Fibroblast of the aortic adventitia (primary cell): ENCODE results near the gene PPP2R5D. TPM values are rescaled to one million over a fixed set of nuclear protein-coding genes. Genes with fewer than 3 reads are reported as not detected.
A peak's percentile ranks its signal among the peaks of the same experiment; 100 is the strongest.
"Not testable (repeated sequence)": the region's sequence is repeated elsewhere in the genome, so short reads cannot be mapped to it uniquely, and the experiment has no call there.

ENCODE experiments used
- DNase-seq: peaks from one replicate; pipeline ENCODE4 v3.0.0-alpha.2; 2010; ENCODE audit warnings: low read depth
- H3K4me3 ChIP-seq: 2 replicates; pipeline ENCODE4 v1.5.1; 2011; ENCODE audit warnings: low read depth, mild to moderate bottlenecking, control low read depth, low read length, moderate library complexity
- total RNA-seq: library from RNA; depleted of rRNA; stranded (reverse); fragments of >200 nt; gene quantifications from 2 replicates; pipeline ENCODE4 v1.2.3, GENCODE V29; 2012; ENCODE audit warnings: low replicate concordance
- TF ChIP-seq, protein P1 (sequence below): IDR thresholded peaks from 2 replicates; pipeline ENCODE4 v1.5.1; 2011; ENCODE audit warnings: mild to moderate bottlenecking, low read length, control low read depth, inconsistent platforms; ENCODE audit not compliant: insufficient read depth

Gene PPP2R5D
- total RNA-seq, 1 donor, result 46.9 TPM

DNA sequence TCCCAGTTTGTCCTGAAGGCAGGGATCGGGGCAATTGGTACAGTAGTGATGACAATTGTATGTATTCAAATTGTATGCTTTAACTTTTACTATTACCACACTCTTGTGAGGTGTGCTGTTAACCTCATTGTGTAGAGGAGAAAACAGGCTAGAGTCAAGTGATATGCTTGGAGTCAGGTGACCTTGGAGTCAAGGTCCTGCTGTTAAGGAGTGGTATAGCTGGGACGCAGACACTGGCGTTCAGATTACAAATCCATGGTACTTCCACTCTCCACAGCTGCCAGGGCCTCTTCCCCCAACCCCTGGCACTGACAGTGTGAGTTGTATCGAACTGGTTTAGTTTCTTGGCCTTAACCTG, 44.6 kb upstream of the PPP2R5D start:
- no peak overlapping the region for H3K4me3 ChIP-seq
- DNase-seq, result no peak
- TF ChIP-seq, protein P1, sequence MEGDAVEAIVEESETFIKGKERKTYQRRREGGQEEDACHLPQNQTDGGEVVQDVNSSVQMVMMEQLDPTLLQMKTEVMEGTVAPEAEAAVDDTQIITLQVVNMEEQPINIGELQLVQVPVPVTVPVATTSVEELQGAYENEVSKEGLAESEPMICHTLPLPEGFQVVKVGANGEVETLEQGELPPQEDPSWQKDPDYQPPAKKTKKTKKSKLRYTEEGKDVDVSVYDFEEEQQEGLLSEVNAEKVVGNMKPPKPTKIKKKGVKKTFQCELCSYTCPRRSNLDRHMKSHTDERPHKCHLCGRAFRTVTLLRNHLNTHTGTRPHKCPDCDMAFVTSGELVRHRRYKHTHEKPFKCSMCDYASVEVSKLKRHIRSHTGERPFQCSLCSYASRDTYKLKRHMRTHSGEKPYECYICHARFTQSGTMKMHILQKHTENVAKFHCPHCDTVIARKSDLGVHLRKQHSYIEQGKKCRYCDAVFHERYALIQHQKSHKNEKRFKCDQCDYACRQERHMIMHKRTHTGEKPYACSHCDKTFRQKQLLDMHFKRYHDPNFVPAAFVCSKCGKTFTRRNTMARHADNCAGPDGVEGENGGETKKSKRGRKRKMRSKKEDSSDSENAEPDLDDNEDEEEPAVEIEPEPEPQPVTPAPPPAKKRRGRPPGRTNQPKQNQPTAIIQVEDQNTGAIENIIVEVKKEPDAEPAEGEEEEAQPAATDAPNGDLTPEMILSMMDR, result no peak

DNA sequence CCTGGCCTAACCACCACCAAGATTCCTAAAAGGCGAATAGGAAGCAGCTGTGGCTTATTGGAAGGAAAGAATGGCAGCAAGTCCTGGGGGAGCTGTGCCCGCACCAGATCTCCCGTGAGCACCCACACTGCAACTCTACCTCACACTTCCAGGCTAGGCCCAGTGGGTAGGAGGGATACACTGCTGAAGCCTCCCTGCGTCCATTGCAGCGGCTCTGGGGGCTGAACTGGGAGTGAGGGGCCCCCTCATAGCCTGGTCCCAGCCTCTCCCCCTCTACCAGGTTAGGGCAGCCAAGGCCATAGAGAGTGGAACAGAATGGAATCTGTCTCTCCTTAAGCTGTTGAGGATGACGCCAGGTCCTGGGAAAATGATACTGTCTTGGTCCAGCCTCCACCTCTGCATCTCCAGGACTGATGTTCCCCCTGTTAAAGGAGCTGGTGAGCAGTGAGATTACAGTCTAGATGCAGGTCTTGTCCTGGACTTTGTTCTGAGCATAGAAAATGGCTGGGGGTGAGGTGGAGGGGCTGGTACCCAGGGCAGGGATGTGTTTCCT, 43.8 kb upstream of the PPP2R5D start:
- no peak overlapping the region for H3K4me3 ChIP-seq
- TF ChIP-seq, protein P1, result no peak
- no peak for DNase-seq

DNA sequence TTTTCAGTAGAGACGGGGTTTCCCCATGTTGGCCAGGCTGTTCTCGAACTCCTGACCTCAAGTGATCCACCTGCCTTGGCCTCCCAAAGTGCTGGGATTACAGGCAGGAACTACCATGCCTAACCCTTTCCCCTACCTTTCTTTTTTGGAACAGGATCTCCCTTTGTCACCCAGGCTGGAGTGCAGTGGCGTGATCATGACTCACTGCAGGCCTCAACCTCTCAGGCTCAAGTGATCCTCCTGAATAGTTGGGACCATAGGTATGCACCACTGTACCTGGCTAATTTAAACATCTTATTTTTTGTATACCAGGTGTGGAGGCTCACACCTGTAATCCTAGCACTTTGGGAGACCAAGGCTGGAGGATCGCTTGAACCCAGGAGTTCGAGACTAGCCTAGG, 43.0 kb upstream of the PPP2R5D start:
- not testable (repeated sequence) for DNase-seq, H3K4me3 ChIP-seq

DNA sequence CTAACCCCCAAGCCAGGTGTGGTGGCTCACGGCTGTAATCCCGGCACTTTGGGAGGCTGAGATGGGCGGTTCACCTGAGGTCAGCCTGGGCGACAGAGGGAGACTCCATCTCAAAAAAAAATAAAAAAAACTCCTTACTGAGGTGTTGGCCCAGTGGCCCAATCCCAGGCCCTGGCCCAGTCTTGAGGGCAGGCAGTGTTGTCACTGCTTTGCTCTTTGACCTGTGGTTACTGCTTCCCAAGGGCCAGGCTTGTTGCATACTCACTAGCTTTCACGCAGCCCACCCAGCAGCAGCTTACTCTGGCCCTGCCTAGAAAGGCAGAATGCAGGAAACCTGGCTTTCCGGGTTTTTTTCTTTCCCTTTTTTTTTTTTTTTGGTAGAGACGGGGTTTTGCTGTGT, 41.9 kb upstream of the PPP2R5D start:
- H3K4me3 ChIP-seq, result no peak overlapping the region
- no peak for DNase-seq
- TF ChIP-seq, protein P1, result no peak

DNA sequence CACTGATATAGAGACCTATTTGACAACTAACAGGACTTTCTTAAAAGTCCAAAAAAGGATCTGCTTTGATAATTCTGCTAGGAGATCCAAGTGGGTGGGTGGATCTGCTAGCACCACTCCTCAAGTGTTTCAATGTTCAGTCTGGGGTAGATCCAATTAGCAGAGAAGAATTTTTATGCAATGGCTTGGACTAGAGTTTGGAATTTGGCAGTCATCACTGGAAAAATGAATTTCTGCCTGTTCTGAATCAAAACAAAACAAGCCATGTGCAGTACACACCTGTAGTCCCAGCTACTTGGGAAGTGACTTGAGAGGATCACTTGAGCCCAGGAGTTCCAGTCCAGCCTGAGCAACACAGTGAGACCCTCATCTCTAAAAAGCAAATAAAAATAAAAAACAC, 36.4 kb upstream of the PPP2R5D start:
- DNase-seq, result peak; percentile 25
- TF ChIP-seq, protein P1, result no peak
- no peak overlapping the region for H3K4me3 ChIP-seq

DNA sequence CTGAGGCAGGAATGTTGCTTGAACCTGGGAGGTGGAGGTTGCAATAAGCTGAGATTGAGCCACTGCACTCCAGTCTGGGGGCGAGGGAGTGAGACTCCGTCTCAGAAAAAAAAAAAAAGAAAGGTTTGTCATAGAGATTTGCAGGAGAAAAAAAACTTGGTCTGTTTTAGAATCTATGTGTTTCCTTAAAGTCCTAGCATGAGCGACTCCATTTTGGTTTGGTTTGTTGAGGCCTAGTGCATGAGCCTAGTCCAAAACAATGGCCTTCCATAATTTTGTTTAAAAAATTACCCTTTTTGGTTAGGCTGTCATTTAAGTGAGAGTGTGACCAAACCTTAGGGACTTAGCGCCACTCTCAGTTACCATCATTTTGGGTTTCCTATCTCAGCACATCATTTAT, 32.0 kb upstream of the PPP2R5D start:
- H3K4me3 ChIP-seq, result no peak overlapping the region
- DNase-seq, result no peak
- TF ChIP-seq, protein P1, result no peak

DNA sequence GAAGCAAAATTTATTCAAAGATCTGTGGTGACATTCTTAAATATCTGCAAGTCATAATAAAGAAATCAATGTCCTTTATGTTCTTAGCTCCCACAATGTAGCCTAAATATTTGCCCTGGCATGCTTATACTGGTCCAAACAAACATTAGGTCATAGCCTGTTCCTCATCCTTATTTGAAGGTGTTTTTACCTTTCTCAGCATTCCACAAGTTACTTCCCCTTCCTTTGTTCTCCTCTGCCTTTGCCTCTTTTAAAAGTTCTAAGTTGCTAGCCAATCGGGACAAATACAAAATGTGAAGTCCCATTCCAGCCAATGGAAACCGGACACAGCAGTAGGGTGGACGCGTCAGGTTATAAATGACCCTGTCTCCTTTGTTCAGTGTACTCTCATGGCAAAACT, 30.0 kb upstream of the PPP2R5D start:
- DNase-seq, H3K4me3 ChIP-seq: not testable (repeated sequence)

DNA sequence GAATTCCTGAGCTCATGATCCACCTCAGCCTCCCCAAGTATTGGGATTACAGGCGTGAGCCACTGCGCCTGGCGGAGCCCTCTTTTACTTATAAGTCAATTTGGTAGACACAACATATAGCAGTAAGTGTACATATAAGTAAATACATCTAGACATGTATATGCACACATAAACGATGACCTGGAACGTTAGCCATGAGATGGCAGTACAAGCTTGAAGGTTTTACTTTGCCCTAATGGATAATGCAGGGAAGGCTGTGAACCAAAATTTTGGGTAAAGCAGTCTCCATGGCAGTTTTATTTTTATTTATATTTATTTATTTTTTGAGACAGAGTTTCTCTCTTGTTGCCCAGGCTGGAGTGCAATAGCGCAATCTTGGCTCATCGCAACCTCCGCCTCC, 26.2 kb upstream of the PPP2R5D start:
- DNase-seq, result no peak
- H3K4me3 ChIP-seq, result no peak overlapping the region
- TF ChIP-seq, protein P1, result no peak
